ENCODE data around the gene PKD1L1. TPM values are rescaled to one million over a fixed set of nuclear protein-coding genes. Genes with fewer than 3 reads are reported as not detected.

PKD1L1 gene
- total and polyA plus RNA-seq, 4 donors = 0.26 to 1.1 (median 0.55) TPM

DNA sequence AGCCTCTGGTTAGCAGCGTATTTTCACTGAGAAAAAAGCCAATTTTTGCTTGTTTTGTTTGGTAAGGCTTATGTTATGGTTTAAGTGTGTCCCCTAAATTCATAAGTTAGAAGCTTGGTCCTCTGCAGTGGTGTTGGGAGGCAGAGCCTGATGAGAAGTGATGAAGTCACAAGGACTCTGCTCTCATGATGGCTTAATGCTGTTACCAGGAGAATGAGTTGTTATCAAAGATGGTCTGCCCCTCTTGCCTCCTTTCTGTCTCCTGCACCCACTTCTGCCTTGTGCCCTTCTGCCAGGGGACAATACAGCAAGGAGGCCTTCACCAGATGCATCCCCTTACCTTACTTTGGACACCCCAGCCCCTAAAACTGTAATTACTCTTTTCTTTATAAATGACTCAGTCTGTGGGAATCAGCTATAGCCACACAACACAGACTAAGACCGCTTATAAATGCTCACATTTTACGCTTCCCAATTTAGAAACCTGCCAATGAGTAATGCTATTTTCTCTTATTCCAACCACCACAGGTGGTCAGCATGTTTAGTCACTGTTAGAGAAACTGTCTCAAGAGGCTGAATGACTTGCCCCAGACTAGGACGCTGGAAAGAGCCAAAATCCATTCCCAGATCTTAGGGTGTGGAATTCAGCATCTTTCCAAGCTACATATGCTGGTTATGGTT is 6.1 kb upstream of the PKD1L1 start:
- WGBS, 2 donors = 91 to 95% methylated on average over 4 of the region's 4 CpGs
- H3K36me3 ChIP-seq (ENCODE audit: control insufficient read depth in 4 of 4, insufficient read depth in 4 of 4, low read length in 4 of 4) = peaks cover 4 to 10% (median 7%) of the 10 kb centered on the region in 4 donors
- no peak overlapping the region for H3K27ac ChIP-seq (ENCODE audit: low read depth in 1 of 2, low read length in 1 of 2)
- no peaks in the 10 kb centered on the region for H3K9me3 ChIP-seq (ENCODE audit: control insufficient read depth in 4 of 4, insufficient read depth in 3 of 4, low read length in 3 of 4)
- TF ChIP-seq, protein P1, sequence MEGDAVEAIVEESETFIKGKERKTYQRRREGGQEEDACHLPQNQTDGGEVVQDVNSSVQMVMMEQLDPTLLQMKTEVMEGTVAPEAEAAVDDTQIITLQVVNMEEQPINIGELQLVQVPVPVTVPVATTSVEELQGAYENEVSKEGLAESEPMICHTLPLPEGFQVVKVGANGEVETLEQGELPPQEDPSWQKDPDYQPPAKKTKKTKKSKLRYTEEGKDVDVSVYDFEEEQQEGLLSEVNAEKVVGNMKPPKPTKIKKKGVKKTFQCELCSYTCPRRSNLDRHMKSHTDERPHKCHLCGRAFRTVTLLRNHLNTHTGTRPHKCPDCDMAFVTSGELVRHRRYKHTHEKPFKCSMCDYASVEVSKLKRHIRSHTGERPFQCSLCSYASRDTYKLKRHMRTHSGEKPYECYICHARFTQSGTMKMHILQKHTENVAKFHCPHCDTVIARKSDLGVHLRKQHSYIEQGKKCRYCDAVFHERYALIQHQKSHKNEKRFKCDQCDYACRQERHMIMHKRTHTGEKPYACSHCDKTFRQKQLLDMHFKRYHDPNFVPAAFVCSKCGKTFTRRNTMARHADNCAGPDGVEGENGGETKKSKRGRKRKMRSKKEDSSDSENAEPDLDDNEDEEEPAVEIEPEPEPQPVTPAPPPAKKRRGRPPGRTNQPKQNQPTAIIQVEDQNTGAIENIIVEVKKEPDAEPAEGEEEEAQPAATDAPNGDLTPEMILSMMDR (IDR thresholded peaks at IDR 0.05; ENCODE audit: control extremely low read depth, extremely low read depth) = no peak
- no peak overlapping the region for H3K9ac ChIP-seq (ENCODE audit: insufficient read depth in 1 of 2, low read length in 2 of 2)
- ATAC-seq (ENCODE audit: insufficient read depth, low FRiP score) (no peak), DNase-seq (no peak)
- H3K4me3 ChIP-seq = no peak overlapping the region
- no peaks in the 10 kb centered on the region for H3K4me1 ChIP-seq (ENCODE audit: control insufficient read depth in 5 of 5, insufficient read depth in 5 of 5, low read length in 5 of 5)
- H3K27me3 ChIP-seq (ENCODE audit: control insufficient read depth in 3 of 3, insufficient read depth in 3 of 3, low read length in 2 of 3) = no peaks in the 10 kb centered on the region

DNA sequence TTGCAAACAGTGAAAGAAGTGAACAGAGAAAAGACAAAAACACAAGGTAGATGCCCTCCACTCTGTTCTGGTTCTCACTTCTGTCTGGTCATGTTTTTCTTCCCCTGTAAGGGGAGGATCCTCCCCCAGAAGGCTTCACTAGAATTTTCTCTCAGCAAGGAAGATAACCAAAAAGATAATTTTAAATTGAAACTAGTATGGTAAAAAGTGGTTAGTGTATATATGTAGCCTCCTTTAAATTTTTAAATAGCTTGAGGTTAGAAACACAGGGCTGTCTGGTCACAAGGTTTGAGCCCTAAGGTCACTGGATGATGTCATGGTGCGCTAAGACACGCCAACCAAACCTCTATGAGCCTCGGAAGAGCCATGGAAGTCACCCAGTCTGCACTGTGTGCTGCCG is 5.6 kb upstream of the PKD1L1 start:
- DNase-seq = no peak
- Histone ChIP-seq H3K36me3 (ENCODE audit: control insufficient read depth in 4 of 4, insufficient read depth in 4 of 4, low read length in 4 of 4) (peaks cover 4 to 10% (median 7%) of the 10 kb centered on the region in 4 donors), H3K4me1 (ENCODE audit: control insufficient read depth in 5 of 5, insufficient read depth in 5 of 5, low read length in 5 of 5) (no peaks in the 10 kb centered on the region), H3K27ac (ENCODE audit: low read depth in 1 of 2, low read length in 1 of 2) (no peak overlapping the region), H3K27me3 (ENCODE audit: control insufficient read depth in 3 of 3, insufficient read depth in 3 of 3, low read length in 2 of 3) (no peaks in the 10 kb centered on the region), H3K9ac (ENCODE audit: insufficient read depth in 1 of 2, low read length in 2 of 2) (no peak overlapping the region), H3K9me3 (ENCODE audit: control insufficient read depth in 4 of 4, insufficient read depth in 3 of 4, low read length in 3 of 4) (no peaks in the 10 kb centered on the region), H3K4me3 (no peak overlapping the region)
- no peak for ATAC-seq (ENCODE audit: insufficient read depth, low FRiP score)
- TF ChIP-seq, protein P1 (IDR thresholded peaks at IDR 0.05; ENCODE audit: control extremely low read depth, extremely low read depth) = no peak
- WGBS, 2 donors = 95 to 96% methylated on average over 4 of the region's 4 CpGs

DNA sequence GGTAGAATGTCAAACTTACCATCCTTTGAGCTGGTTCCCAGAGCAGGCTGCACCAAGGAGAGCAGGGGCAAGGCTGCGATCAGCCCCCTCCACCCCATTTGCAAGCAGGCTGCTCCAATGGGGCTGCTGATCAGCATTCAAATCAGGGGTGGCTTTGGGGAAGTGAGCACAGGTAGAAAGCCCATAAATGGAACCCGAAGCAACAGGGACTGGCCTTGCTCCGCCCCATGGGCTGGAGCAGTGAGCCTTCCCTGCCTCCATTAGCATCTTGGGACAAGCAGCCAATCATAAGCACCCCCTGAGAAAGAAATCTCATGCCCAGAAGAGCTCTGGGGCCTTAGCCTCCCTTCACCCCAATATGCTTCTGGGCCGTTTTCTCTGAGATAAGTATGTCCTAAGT is 4.0 kb upstream of the PKD1L1 start:
- TF ChIP-seq, protein P1 (IDR thresholded peaks at IDR 0.05; ENCODE audit: control extremely low read depth, extremely low read depth) = no peak
- 77 to 94% methylated on average over 4 of the region's 4 CpGs for WGBS, 2 donors
- ATAC-seq (ENCODE audit: insufficient read depth, low FRiP score) = no peak

More for the DNA sequence above, 4.0 kb upstream of the PKD1L1 start:
- H3K27ac ChIP-seq (ENCODE audit: low read depth in 1 of 2, low read length in 1 of 2) = no peak overlapping the region
- peaks cover 0 to 3% (median 0%) of the 10 kb centered on the region in 5 donors for H3K4me1 ChIP-seq (ENCODE audit: control insufficient read depth in 5 of 5, insufficient read depth in 5 of 5, low read length in 5 of 5)
- no peaks in the 10 kb centered on the region for H3K27me3 ChIP-seq (ENCODE audit: control insufficient read depth in 3 of 3, insufficient read depth in 3 of 3, low read length in 2 of 3)
- DNase-seq = no peak
- peaks cover 4 to 7% (median 6%) of the 10 kb centered on the region in 4 donors for H3K36me3 ChIP-seq (ENCODE audit: control insufficient read depth in 4 of 4, insufficient read depth in 4 of 4, low read length in 4 of 4)
- H3K9me3 ChIP-seq (ENCODE audit: control insufficient read depth in 4 of 4, insufficient read depth in 3 of 4, low read length in 3 of 4) = no peaks in the 10 kb centered on the region
- H3K4me3 ChIP-seq = no peak overlapping the region
- no peak overlapping the region for H3K9ac ChIP-seq (ENCODE audit: insufficient read depth in 1 of 2, low read length in 2 of 2)

Data from lung (tissue), 12 donors.